NCI-H1694 (cell line): Measurements from ENCODE around the gene NBPF6.
"Not testable (repeated sequence)": the region's sequence is repeated elsewhere in the genome, so short reads cannot be mapped to it uniquely, and the experiment has no call there.

Experiments used
- DNase-seq: peaks from one replicate; lab custom pipeline; 2025; lab: John Stamatoyannopoulos, UW

NBPF6 gene

DNA sequence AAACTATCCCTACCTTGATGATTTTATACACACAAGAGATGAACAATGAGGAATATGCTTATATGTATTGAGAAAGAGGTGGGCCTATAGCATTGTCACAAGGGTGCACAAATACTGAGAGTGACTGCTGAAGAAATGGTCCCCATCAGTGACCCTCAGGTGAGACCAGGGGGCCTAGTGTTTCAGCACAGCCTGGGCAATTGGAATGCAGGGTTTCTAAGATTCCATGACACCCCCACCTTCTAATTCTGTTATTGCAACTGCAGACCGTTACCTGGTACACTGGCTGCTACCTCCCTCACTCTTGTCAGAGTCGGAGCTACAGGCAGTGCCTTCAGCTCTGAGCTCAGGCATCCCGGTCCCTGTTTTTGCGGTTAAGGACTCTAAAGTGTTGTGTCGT is at the start of gene NBPF6:
TSS of gene NBPF6 (plus strand) at position 301 of the 400 bp plus-strand sequence. CDS start 259 bp downstream, outside the sequence.
- not testable (repeated sequence) for DNase-seq

- not testable (repeated sequence) for DNase-seq
Measured at GRCh38 chr1:108411098-108411833, 38.9 kb upstream of the NBPF6 start.

- DNase-seq = not testable (repeated sequence)
Measured at GRCh38 chr1:108420129-108420528, 30.0 kb upstream of the NBPF6 start.

DNA sequence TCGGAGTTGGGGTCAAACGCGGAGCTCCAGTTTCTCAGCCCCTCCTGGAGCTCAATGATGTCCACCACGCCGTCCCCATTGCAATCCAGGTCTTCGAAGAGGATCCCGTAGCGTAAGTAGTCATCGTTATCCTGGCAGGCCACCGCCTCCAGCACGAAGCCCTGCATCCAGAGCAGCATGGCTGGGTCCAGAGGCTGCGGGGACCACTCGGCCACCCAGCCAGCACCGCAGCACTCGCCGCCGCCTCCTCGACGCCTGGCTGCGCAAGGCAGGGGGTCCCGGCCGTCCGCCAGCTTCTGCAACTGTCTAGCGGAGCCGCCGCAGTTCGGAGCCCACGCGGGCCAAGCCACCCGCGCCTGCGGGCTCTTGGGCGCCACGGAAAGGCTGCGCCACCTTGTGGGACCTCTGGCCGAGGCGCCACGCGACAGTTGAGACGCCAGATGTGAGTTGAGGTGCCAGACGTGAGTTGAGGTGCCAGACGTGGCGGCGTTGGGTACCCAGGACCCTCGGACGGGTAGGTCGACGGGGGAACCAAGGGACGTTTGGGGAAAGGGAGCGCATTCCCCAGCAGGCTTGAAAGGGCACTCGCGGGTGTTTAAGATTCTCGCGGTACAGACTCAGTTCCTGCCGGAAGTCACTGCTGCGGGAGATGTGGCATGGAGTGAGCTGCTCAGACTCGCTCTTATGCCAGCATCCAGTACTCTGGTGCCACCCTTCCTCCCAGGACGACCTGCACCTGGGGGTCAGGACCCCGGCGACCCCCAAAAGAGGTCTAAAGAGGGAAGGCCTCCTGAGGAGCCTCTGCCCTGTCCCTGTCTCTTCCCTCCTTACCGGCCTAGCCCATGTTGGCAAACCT is 28.9 kb upstream of the NBPF6 start:
- DNase-seq = not testable (repeated sequence)

DNA sequence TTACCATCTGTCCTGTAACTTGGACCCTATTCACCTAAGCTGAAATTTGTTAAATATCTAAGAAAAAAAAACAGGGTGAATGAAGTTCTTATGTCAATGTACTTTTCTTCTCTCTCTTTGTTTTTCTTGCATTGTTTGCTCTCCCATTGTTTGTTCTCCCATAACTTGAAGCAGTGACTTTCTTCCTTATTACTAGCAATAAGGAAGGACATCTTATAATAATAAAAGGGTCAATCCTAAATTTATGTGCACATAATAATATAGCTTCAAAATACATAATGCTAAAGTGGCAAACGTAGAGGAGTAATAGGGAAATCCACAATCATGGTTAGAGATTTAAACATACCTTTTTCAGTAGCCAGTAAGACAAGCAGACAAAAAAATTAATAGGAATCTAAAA is 23.3 kb upstream of the NBPF6 start:
- not testable (repeated sequence) for DNase-seq

DNA sequence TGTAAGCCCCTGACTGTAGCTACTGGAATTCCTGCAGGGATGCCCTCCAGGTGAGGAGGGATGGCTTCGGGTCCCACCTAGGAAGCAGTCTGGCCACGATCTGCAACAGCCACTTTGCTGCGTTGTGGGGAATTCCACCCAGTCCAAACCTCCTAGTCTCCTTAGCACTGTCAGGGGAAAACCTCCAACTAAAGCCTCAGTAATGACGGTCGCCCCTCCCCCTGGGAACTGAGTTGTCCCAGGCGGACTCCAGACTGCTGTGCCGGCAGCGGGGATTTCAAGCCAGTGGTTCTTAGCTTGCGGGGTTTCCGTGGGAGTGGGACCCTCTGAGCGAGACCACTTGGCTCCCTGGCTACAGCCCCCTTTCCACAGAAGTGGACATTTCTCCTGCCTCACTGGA is 18.1 kb upstream of the NBPF6 start:
- not testable (repeated sequence) for DNase-seq

- DNase-seq = not testable (repeated sequence)
Measured at GRCh38 chr1:108433404-108433803, 16.7 kb upstream of the NBPF6 start.

DNA sequence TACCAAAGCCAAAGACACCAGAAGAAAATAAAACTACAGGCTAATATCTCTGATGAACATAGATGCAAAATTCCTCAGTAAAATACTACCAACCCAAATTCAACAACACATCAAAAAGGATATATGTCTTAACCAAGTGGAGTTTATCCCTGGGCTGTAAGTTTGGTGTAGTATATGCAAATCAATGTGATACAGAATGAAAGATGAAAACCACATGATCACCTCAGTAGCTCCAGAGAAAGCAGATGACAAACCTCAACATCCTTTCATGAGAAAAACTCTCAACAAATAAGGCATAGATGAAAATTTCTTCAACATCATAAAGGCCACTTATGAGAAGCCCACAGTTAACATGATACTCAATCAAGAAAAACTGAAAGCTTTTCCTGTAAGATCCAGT is 11.6 kb upstream of the NBPF6 start:
- DNase-seq = not testable (repeated sequence)

DNA sequence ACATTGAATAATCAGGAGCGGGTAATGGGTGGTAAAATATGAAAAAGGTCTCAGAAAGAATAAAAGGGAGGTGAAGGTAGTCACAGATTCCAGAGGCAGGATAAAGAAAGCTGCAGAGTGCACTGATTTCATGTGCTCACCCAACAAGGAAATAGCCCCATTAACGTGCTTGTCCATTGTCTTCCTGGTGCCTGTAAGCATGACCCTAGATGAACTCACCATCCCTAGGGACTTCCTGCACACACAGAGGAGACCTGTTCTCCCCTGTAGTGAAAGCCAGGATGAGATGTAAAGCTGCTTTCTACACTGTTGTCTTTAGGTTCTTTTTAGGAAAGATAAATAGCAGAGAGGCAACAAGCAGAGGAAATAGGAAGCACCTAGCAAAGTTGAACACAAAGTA is 4.4 kb downstream of the NBPF6 start:
- DNase-seq = not testable (repeated sequence)

GRCh38 chr1:108458661-108459060 is 8.5 kb downstream of the NBPF6 start:
- not testable (repeated sequence) for DNase-seq

DNA sequence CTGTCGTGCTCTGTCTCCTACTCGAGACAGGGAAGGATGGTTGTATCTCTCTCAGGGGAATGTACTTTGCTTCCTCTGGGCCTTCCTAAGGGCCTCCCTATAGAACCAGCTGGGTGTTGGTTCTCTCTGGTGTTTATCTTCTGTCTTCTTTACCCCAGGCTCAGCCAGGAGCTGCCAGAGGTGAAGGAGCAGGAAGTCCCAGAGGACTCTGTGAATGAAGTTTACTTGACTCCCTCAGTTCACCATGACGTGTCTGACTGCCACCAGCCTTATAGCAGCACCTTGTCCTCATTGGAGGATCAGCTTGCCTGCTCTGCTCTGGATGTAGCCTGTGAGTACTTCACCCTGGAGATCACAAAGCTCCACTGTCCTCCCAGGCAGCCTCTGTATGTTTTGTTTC is 11.6 kb downstream of the NBPF6 start:
- not testable (repeated sequence) for DNase-seq

GRCh38 chr1:108463962-108464361 is 13.8 kb downstream of the NBPF6 start:
- DNase-seq = not testable (repeated sequence)

DNA sequence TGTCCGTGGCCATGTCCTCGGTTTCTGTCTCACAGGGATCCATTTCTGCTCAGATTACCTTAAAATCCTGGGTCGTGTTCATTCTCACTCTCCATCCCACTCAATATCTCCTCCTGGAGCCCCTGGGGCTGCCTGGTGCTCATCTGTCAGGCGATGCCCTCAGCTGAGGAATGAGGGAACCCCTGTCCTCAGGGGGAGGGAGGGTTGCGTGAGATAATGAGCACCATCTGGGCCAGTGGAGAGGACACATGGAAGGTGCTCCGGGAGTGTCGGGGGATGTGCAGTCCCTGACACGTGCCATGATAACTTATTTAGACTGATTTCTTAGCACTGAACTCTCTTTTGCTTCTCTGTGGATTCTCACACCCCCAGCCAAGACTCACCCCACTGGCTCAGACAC is 16.0 kb downstream of the NBPF6 start:
- not testable (repeated sequence) for DNase-seq

GRCh38 chr1:108467155-108467554 is 17.0 kb downstream of the NBPF6 start:
- not testable (repeated sequence) for DNase-seq

GRCh38 chr1:108470750-108471149 is 20.6 kb downstream of the NBPF6 start:
- not testable (repeated sequence) for DNase-seq

GRCh38 chr1:108474516-108474915 is 24.4 kb downstream of the NBPF6 start:
- not testable (repeated sequence) for DNase-seq

DNA sequence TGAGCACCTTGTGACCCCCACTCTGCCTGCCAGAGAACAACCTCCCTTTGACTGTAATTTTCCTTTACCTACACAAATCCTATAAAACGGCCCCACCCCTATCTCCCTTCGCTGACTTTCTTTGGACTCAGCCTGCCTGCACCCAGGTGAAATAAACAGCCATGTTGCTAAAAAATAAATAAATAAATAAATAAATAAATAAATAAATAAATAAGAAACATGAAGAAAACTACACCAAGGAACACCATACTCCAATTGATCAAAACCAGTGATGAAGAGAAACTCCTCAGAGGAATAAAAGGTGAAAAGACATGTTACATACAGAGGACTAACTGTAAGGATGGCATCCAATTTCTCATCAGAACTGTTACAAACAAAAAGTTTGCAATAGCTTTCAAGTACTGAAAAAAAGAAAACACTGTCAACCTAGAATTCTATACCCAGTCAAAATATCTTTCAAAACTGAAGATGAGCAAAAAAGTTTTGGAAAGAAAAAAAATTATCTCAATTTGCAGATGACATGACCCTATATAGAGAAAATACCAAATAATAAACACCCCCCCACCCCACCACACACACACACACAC is 28.4 kb downstream of the NBPF6 start:
- no peak for DNase-seq

DNA sequence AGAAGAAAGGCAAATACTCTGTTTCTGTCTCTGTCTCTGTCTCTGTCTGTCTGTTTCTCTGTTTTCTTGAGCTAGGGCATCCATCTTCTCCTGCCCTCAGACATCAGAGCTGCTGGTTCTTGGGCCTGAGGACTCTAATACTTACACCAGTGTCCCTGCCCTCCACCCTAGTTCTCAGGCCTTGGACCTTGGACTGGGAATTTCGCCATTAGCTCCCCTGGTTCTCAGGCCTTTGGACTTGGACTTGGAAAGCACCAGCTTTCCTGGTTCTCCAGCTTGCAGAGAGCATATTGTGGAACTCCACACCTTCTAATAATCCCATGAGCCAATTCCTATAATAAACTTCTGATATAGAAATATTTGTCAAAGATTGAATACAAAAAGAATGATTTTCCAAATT is 32.6 kb downstream of the NBPF6 start:
- DNase-seq = no peak

GRCh38 chr1:108485990-108486389 is 35.8 kb downstream of the NBPF6 start:
- not testable (repeated sequence) for DNase-seq

GRCh38 chr1:108486707-108487106 is 36.6 kb downstream of the NBPF6 start:
- not testable (repeated sequence) for DNase-seq

DNA sequence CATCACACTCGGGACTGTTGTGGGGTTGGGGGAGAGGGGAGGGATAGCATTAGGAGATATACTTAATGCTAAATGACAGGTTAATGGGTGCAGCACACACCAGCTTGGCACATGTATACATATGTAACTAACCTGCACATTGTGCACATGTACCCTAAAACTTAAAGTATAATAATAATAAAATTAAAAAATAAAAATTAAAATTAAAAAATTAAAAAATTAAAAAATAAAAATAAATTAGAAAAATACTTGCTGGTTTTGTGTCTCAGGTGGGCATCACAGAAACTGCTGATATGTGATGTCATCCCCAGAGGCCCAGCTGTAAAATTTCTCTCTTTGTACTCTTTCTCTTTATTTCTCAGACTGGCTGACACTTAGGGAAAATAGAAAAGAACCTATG is 44.9 kb downstream of the NBPF6 start:
- DNase-seq = not testable (repeated sequence)

DNA sequence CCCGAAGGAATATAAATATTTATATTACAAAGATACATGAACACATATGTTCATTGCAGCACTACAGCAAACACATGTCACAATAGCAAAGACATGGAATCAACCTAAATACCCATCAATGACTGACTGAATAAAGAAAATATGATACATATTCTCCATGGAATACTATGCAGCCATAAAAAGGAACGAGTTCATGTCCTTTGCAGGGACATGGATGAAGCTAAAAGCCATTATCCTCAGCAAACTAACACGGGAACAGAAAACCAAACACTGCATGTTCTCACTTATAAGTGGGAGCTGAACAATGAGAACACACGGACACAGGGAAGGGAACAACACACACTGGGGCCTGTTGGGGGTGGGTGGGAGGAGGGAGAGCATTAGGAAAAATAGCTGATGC is 46.7 kb downstream of the NBPF6 start:
- not testable (repeated sequence) for DNase-seq

DNA sequence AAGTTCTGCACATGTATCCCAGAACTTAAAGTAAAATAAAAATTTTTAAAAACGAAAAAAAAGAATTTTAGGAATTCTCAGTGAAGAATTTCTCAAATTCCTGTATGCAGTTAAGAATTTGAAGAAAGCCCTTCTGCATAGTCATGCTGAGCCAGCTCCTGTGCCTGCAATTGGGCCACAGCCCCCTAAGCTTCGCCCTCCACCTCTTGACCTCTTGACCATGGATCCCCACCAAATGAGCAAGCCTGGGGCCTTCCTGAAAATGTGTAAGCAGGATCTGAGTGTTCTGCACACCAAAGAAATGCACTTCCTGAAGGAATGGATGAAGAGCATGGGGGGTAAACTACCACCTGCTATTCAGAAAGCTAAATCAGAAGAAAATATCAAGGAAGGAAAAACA is 52.0 kb downstream of the NBPF6 start:
- no peak for DNase-seq
